Fibroblast of villous mesenchyme (primary cell): Measurements from ENCODE around the gene ZNF217. TPM values are rescaled to one million over a fixed set of nuclear protein-coding genes. Genes with fewer than 3 reads are reported as not detected.
"Not testable (repeated sequence)": the region's sequence is repeated elsewhere in the genome, so short reads cannot be mapped to it uniquely, and the experiment has no call there.

Source experiments
- DNase-seq: peaks from one replicate; pipeline ENCODE4 v3.0.0-alpha.2; 2010; ENCODE audit warnings: low read depth
- H3K4me3 ChIP-seq: 2 replicates; pipeline ENCODE4 v1.5.1; 2011; ENCODE audit warnings: low read depth, mild to moderate bottlenecking, low read length
- total RNA-seq: library from RNA; depleted of rRNA; stranded (reverse); fragments of >200 nt; gene quantifications from 2 replicates; pipeline ENCODE4 v1.2.3, GENCODE V29; 2012
- TF ChIP-seq, protein P1 (sequence below): IDR thresholded peaks from 2 replicates; pipeline ENCODE4 v1.5.1; 2012; ENCODE audit warnings: low read depth, mild to moderate bottlenecking, low read length; ENCODE audit not compliant: insufficient read depth

ZNF217 gene
- total RNA-seq, 1 donor, result 22.9 TPM

DNA sequence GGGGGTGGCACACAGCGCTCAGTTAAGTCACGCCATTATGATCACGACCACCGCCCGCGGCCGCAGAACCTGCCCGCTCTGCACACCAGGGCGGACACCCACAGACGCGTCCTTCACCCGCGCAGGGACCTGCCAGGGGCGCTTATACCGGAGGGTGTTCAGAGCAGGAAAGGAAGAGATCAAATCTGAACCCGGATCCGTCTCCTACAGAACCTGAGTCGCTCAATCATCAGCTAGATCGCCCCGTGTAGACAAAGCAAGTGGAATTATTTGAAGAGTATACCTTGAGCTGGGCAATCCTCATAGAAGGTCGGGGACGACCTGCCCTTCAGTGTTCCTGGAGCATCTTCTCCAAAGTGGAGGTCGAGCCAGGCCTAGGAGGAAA lies 14.4 kb upstream of the ZNF217 start:
- TF ChIP-seq, protein P1, sequence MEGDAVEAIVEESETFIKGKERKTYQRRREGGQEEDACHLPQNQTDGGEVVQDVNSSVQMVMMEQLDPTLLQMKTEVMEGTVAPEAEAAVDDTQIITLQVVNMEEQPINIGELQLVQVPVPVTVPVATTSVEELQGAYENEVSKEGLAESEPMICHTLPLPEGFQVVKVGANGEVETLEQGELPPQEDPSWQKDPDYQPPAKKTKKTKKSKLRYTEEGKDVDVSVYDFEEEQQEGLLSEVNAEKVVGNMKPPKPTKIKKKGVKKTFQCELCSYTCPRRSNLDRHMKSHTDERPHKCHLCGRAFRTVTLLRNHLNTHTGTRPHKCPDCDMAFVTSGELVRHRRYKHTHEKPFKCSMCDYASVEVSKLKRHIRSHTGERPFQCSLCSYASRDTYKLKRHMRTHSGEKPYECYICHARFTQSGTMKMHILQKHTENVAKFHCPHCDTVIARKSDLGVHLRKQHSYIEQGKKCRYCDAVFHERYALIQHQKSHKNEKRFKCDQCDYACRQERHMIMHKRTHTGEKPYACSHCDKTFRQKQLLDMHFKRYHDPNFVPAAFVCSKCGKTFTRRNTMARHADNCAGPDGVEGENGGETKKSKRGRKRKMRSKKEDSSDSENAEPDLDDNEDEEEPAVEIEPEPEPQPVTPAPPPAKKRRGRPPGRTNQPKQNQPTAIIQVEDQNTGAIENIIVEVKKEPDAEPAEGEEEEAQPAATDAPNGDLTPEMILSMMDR, result no peak
- H3K4me3 ChIP-seq, result no peak overlapping the region
- no peak for DNase-seq

GRCh38 chr20:53606364-53606985 lies 12.8 kb upstream of the ZNF217 start:
- TF ChIP-seq, protein P1, result no peak
- no peak overlapping the region for H3K4me3 ChIP-seq
- DNase-seq, result peak; percentile 63

GRCh38 chr20:53605401-53605800 lies 11.8 kb upstream of the ZNF217 start:
- not testable (repeated sequence) for DNase-seq, H3K4me3 ChIP-seq

GRCh38 chr20:53604846-53605245 lies 11.2 kb upstream of the ZNF217 start:
- H3K4me3 ChIP-seq, result not testable (repeated sequence)

GRCh38 chr20:53602661-53603060 lies 9.0 kb upstream of the ZNF217 start:
- DNase-seq, result no peak
- no peak overlapping the region for H3K4me3 ChIP-seq
- TF ChIP-seq, protein P1, result no peak

More at GRCh38 chr20:53604846-53605245, 11.2 kb upstream of the ZNF217 start:
- DNase-seq, result not testable (repeated sequence)

GRCh38 chr20:53599910-53600632 lies 6.4 kb upstream of the ZNF217 start:
- H3K4me3 ChIP-seq, result no peak overlapping the region
- TF ChIP-seq, protein P1, result no peak
- DNase-seq, result no peak

- TF ChIP-seq, protein P1, result no peak
- no peak overlapping the region for H3K4me3 ChIP-seq
- no peak for DNase-seq
These were observed 5.7 kb upstream of the ZNF217 start for GRCh38 chr20:53599378-53599777.

GRCh38 chr20:53599044-53599362 lies 5.4 kb upstream of the ZNF217 start:
- TF ChIP-seq, protein P1, result no peak
- no peak overlapping the region for H3K4me3 ChIP-seq
- DNase-seq, result no peak
